Stimulated activated effector memory CD8-positive, alpha-beta T cell treated with anti-CD3 and anti-CD28 coated beads, Interleukin-12 subunit alpha, Interleukin-12 subunit beta, amount 100 ng/mL, for 72 hours (primary cell): Measurements from ENCODE around the gene HMX2.
"Not testable (repeated sequence)": the region's sequence is repeated elsewhere in the genome, so short reads cannot be mapped to it uniquely, and the experiment has no call there.

Experiments used
- ATAC-seq: fragments of 150-1000 bp; cut with Tn5 transposase; 2 replicates; pipeline ENCODE4 v1.10.0; 2021
- DNase-seq, 2 donors: peaks; one replicate each; pipeline ENCODE4 v3.0.0; 2021 to 2022; ENCODE audit warnings: low spot score in 2 of 2
- H3K27ac Mint-ChIP-seq: one replicate; pipeline ENCODE4 v1.8.0; 2022; ENCODE audit warnings: mild to moderate bottlenecking, mixed read lengths
- H3K36me3 Mint-ChIP-seq: one replicate; pipeline ENCODE4 v1.8.0; 2022; ENCODE audit warnings: mild to moderate bottlenecking, mixed read lengths
- H3K4me1 Mint-ChIP-seq: one replicate; pipeline ENCODE4 v1.8.0; 2022; ENCODE audit warnings: mixed read lengths
- H3K4me3 Mint-ChIP-seq: one replicate; pipeline ENCODE4 v1.8.0; 2022; ENCODE audit warnings: mild to moderate bottlenecking, mixed read lengths
- H3K9me3 Mint-ChIP-seq: one replicate; pipeline ENCODE4 v1.8.0; 2022; ENCODE audit warnings: mixed read lengths

The HMX2 gene

DNA sequence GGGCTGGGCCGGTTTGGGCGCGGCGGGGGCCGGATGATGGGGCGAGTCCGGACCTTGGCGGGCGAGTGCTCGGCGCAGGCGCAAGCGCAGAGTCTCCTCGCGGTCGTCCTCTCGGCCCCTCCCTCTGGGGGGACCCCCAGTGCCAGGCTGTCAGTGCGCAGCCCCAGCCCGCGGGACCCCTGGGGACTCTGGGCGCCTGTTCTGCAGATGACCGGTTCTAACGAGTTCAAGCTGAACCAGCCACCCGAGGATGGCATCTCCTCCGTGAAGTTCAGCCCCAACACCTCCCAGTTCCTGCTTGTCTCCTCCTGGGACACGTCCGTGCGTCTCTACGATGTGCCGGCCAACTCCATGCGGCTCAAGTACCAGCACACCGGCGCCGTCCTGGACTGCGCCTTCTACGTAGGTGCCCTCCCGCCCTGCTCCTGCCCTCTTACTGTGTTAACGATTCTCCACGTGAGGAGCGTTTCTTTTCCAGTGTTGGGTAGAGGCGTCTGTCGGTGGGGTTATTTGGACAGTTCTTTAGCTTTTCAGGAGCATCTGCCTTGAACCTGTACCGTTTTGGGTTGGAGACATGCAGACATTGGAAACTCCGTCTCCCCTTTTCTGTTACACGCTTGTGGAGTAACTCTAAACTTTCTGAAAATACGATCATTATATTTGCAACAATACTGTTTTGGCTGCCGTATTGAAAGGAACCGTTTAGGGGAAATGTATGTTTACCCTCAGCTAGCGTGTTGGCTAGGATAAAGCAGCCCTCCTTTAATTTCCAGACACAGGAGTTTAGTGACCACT, 7.0 kb downstream of the HMX2 start:
- ATAC-seq (peak; percentile 62), DNase-seq (peak in 1 of 2 donors; percentile 89)
- H3K4me3 Mint-ChIP-seq, result peak overlapping the region; percentile 99
- H3K27ac Mint-ChIP-seq, result peak overlapping the region; percentile 100
- H3K9me3 Mint-ChIP-seq, result no peaks in the 10 kb centered on the region
- H3K36me3 Mint-ChIP-seq, result peaks cover 70% of the 10 kb centered on the region
- peaks cover 58% of the 10 kb centered on the region for H3K4me1 Mint-ChIP-seq

DNA sequence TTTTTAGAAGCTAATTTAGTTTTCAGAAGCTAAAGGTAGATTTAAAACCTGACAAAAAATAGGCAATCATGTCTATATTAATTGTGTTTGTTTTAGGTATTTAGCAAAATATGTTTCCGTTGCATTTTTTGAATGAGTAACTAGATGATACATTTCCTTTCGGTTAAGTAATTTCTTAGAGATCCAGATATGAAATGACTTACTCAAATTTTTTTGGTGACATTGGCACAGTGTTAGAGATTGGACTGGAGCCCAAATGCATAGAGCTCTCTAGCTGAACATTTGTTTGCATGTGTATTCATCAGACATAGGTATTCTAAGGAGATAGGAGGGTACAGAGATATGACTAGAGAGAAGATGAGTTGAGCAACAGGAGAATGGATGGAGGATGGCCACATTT, 8.1 kb downstream of the HMX2 start:
- Mint-ChIP-seq H3K36me3 (peaks cover 81% of the 10 kb centered on the region), H3K27ac (peak overlapping the region; percentile 1), H3K9me3 (no peaks in the 10 kb centered on the region), H3K4me1 (peaks cover 65% of the 10 kb centered on the region), H3K4me3 (peak overlapping the region; percentile 99)
- ATAC-seq (no peak), DNase-seq (no peak)

DNA sequence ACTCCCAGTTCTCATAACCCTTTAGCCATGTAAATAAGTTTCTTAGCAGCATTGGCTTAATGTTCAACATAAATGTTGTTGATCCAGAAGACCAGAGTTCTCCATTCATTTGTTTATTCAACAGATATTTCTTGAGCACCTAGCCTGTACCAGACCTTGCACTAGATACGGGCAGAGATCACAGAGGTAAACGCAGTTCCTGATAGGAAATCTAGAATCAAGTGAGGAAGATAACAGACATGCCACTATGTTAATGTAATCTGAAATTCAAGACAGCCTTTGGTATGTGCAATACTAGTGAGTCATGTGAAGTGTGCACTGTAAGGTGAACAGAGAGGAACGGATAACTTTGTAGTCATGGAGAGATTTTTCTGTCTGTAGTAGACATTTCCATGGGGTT, 9.3 kb downstream of the HMX2 start:
- H3K4me3 Mint-ChIP-seq, result peak overlapping the region; percentile 99
- DNase-seq (no peak), ATAC-seq (no peak)
- peaks cover 93% of the 10 kb centered on the region for H3K36me3 Mint-ChIP-seq
- H3K9me3 Mint-ChIP-seq, result no peaks in the 10 kb centered on the region
- peak overlapping the region; percentile 1 for H3K27ac Mint-ChIP-seq
- peaks cover 65% of the 10 kb centered on the region for H3K4me1 Mint-ChIP-seq

DNA sequence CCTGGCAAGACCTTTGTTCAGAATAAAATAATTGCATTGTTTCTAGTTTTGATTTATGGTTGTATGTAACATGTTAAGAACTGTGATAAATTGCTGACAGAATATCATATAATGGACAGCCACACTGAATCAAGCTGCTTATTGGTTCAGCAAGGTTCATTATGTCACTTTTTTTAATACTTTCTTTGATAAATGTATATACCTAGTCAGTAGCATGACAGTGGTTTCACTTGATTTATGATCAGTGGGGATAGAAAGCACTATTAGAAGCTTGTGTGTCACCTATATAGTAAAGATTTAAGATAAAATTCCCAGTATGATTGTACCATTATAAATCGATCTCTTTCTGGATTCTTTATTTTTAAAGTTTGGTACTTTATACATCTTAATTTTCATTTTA, 10.7 kb downstream of the HMX2 start:
- H3K4me3 Mint-ChIP-seq, result peak overlapping the region; percentile 99
- DNase-seq (no peak), ATAC-seq (no peak)
- H3K9me3 Mint-ChIP-seq, result no peaks in the 10 kb centered on the region
- peak overlapping the region; percentile 1 for H3K27ac Mint-ChIP-seq
- peaks cover 100% of the 10 kb centered on the region for H3K36me3 Mint-ChIP-seq
- peaks cover 60% of the 10 kb centered on the region for H3K4me1 Mint-ChIP-seq

DNA sequence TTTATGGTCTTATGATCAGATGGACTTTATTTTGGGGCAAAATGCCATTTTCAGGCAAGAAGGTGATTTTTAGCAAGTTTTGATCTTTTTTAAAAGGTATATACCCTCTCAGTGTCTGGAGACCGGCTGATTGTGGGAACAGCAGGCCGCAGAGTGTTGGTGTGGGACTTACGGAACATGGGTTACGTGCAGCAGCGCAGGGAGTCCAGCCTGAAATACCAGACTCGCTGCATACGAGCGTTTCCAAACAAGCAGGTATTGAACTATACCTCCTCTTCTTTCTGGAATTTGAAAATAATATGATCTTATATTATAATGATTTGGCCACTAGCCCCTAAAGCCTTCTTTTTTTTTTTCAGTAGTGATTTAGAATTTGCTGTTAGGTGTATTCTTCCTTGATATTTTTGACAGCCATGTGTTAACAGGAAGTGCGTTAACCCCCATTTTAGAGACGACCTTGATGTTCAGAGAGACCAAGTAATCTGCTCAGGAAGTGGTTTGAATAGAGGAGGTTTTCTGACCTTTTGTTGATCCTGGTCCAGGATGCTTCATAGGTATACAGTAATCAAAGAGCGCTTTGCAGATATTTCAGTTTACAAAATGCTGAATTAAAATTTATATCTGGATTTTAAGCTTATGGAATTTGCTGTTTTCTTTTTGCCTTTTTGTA, 12.5 kb downstream of the HMX2 start:
- H3K4me3 Mint-ChIP-seq, result peak overlapping the region; percentile 99
- ATAC-seq, result peak; percentile 93
- H3K27ac Mint-ChIP-seq, result peak overlapping the region; percentile 77
- no peaks in the 10 kb centered on the region for H3K9me3 Mint-ChIP-seq
- peaks cover 100% of the 10 kb centered on the region for H3K36me3 Mint-ChIP-seq
- DNase-seq, result no peak
- peaks cover 53% of the 10 kb centered on the region for H3K4me1 Mint-ChIP-seq

DNA sequence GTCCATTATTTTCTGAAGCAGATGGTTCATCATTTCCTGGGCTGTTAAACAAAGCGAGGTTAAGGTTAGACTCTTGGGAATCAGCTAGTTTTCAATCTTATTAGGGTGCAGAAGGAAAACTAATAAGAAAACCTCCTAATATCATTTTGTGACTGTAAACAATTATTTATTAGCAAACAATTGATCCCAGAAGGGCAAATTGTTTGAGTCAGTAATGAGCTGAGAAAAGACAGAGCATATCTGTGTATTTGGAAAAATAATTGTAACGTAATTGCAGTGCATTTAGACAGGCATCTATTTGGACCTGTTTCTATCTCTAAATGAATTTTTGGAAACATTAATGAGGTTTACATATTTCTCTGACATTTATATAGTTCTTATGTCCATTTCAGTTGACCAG, 16.4 kb downstream of the HMX2 start:
- no peak overlapping the region for H3K4me3 Mint-ChIP-seq
- no peaks in the 10 kb centered on the region for H3K9me3 Mint-ChIP-seq
- H3K36me3 Mint-ChIP-seq, result peaks cover 100% of the 10 kb centered on the region
- ATAC-seq (no peak), DNase-seq (no peak)
- H3K27ac Mint-ChIP-seq, result no peak overlapping the region
- peaks cover 31% of the 10 kb centered on the region for H3K4me1 Mint-ChIP-seq

DNA sequence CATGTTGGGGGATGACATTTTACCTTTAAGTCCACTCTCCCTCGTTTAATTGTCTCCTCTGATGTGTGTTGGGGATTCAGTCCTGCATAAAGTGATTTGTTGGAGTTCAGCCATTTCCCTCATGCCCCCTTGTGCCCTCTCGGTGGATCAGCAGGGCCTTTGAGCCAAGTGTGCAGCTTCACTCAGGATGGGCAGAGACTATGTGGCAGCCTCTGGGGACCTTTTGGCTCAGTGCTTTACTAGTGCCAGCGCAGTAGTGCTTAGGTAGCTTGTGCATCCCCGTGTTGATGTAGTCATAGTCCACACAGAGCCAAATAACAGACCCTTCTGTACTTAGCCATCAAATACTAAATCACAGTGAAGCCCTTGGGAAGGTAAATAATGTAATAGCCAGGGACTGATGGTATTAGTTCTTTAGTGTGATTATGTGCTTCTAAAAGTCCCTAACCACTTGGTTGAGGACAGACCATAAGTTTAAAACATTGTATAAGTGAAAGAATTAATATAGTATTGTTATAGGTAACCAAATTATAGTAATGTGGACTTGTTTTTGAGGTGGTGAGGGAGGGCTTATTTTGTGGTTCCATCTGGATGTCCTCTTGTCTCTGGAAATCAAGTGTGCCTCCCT, 17.6 kb downstream of the HMX2 start:
- H3K9me3 Mint-ChIP-seq, result no peaks in the 10 kb centered on the region
- H3K4me1 Mint-ChIP-seq, result peaks cover 22% of the 10 kb centered on the region
- H3K4me3 Mint-ChIP-seq, result no peak overlapping the region
- peak overlapping the region; percentile 48 for H3K27ac Mint-ChIP-seq
- ATAC-seq (no peak), DNase-seq (no peak)
- H3K36me3 Mint-ChIP-seq, result peaks cover 100% of the 10 kb centered on the region

DNA sequence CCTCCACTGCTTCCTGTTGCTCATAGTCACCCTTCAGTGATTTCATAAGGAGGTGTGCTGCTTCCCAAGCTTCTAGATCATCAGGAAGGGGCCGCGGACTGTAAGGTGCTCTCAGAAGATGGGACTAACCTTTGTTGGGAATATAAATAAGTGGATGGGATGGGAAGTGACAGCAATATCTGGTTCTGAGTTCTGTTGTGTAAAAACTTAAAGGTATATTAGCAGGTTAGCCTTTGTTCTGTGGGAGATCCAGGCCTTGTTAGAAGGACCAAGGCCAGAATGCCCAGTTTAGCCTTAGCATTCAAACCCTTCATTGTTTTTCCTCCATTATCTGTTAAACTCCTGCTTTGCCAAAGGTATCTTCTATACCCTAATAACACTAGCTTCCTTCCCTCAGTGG, 18.7 kb downstream of the HMX2 start:
- Mint-ChIP-seq H3K36me3 (peaks cover 97% of the 10 kb centered on the region), H3K27ac (no peak overlapping the region), H3K4me1 (peaks cover 17% of the 10 kb centered on the region), H3K9me3 (no peaks in the 10 kb centered on the region), H3K4me3 (no peak overlapping the region)
- no peak for ATAC-seq
- DNase-seq, result no peak

DNA sequence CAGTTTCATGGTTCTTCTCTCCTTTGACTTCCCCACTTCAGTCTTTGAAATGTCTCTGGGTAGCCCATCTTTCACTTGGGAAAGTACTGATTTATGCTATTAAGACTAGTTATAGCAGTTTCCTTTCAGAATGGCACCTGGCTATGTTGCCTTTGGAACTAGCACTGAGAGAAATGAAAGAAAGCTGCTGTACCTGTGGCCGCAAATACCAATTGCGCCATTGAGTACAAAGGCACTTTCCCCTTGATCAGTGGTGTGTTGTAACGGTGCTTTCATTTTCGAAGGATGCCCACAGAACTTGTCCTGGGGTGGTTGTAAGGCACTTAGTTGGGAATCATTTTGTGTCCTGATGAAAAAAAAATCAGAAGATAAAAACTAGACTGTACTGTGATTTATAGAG, 23.0 kb downstream of the HMX2 start:
- no peak for ATAC-seq
- Mint-ChIP-seq H3K9me3 (no peaks in the 10 kb centered on the region), H3K27ac (no peak overlapping the region), H3K36me3 (peaks cover 82% of the 10 kb centered on the region), H3K4me1 (peaks cover 22% of the 10 kb centered on the region), H3K4me3 (no peak overlapping the region)
- no peak for DNase-seq

DNA sequence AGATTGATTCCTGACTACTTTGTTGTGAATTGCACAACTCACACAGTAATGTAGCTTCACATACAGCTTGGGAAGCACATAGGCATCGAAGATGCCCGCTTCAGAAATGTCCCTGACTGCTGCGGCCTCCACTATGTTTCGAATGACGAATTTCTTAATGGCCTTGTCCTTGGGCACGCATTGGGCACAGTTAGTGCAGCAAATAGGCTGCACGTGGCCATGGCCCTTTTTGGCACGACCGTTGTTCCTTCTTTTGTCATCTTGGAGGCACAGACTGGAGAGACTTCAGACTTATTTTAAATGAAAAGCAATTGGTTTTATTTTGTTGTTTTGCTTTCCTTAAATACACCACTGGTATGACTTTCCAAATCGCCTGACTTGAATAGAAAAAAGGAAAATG, 23.7 kb downstream of the HMX2 start:
- not testable (repeated sequence) for ATAC-seq, DNase-seq, H3K4me3 Mint-ChIP-seq, H3K27ac Mint-ChIP-seq, H3K9me3 Mint-ChIP-seq
- H3K4me1 Mint-ChIP-seq, result peaks cover 18% of the 10 kb centered on the region
- peaks cover 75% of the 10 kb centered on the region for H3K36me3 Mint-ChIP-seq

DNA sequence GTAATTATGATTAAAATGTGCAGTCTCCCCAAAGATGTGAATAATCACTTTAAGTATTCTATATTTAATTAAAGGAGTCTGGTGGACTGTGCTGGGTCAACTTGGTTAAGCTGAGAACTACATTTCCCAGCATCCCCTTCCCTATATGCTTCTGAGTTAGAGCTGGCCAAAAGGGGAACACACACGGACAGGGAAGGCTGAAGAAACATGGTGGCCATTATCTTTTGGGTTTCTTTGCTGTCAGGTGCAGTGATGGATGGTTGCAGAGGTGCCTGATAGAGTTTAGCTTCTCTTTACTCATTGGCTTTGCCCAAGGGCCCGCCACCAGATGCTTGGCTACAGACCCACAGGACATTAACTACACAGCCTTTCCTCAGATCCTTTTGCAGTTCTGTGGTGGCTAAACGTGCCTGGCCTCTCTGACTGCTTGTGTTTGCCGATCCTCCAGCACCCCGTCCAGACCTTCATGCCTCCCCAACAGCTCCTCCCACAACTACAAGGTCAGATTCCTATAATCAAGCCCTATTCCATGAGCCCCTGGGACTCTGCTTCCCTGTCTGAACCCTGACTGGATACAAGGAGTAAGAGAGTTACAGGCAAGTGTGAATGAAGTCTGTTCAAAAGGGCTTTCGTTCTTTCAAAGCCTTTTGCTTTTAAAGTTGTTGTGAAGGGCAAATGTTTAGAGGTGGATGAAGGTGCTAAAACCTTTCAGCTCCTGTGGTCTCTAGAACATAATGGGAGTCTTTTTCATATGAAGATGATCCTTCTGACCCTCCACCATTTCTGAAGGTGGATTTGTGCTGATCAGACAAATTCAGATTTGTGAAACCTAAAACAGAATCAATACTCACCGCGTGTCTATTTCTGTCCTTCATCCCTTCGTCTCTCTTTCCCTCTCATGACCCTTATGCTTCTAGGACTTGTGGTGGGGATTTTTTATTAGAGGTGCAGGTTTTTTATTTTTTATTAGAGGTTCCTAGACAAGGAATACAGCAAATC, 27.8 kb downstream of the HMX2 start:
- Mint-ChIP-seq H3K36me3 (peaks cover 49% of the 10 kb centered on the region), H3K27ac (no peak overlapping the region), H3K4me3 (no peak overlapping the region), H3K4me1 (peaks cover 13% of the 10 kb centered on the region), H3K9me3 (no peaks in the 10 kb centered on the region)
- DNase-seq, result no peak
- ATAC-seq, result no peak

DNA sequence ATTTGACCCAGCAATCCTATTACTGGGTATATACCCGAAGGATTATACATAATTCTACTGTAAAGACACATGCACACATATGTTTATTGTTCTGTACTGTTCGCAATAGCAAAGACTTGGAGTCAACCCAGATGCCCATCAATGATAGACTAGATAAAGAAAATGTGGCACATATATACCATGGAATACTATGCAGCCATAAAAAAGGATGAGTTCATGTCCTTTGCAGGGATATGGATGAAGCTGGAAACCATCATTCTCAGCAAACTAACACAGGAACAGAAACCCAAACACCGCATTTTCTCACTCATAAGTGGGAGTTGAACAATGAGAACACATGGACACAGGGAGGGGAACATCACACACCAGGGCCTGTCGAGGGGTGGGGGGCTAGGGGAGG, 30.5 kb downstream of the HMX2 start:
- not testable (repeated sequence) for H3K9me3 Mint-ChIP-seq, H3K27ac Mint-ChIP-seq, ATAC-seq, H3K4me3 Mint-ChIP-seq, DNase-seq
- peaks cover 13% of the 10 kb centered on the region for H3K4me1 Mint-ChIP-seq
- peaks cover 37% of the 10 kb centered on the region for H3K36me3 Mint-ChIP-seq

DNA sequence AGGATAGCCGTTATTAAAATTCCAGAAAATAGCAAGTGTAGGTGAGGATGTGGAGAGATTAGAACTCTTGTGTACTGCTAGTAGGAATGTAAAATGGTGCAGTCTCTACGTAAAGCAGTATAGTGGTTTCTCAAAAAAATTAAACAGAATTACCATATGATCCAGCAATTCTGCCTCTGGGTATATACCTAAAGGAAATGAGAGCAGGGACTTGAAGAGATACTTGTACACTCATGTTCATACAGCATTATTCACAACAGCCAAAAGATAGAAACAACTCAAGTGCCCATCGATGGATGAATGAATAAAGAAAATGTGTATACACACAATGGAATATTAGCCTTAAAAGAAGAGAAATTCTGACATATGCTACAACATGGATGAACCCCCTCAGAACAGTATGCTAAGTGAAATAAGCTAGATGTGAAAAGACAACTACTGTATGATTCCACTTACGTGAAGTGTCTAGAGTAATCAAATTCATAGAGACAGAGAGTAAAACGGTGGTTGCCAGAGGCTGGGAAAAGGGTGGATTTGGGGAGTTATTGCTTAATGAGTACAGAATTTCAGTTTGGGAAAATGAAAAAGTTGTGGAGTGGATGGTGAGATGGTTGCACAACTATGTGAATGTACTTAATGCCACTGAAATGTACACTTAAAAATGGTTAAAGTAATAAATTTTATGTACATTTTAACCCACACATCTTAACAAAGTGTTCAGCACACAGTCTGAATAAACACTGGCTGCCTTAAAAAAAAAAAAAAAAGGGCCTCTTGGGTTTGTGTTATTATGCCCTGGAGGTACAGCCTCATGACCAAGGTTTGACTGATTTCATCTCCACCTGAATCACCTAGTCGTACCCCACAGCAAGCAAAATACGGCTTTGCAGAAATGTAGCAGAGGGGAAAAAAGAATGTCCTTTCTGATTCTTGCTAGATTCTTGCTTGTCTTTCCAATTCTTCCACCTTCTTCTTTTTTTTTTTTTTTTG, 32.5 kb downstream of the HMX2 start:
- ATAC-seq (no peak), DNase-seq (no peak)
- Mint-ChIP-seq H3K36me3 (peaks cover 29% of the 10 kb centered on the region), H3K9me3 (peaks cover 7% of the 10 kb centered on the region), H3K4me3 (no peak overlapping the region), H3K27ac (no peak overlapping the region), H3K4me1 (no peaks in the 10 kb centered on the region)

DNA sequence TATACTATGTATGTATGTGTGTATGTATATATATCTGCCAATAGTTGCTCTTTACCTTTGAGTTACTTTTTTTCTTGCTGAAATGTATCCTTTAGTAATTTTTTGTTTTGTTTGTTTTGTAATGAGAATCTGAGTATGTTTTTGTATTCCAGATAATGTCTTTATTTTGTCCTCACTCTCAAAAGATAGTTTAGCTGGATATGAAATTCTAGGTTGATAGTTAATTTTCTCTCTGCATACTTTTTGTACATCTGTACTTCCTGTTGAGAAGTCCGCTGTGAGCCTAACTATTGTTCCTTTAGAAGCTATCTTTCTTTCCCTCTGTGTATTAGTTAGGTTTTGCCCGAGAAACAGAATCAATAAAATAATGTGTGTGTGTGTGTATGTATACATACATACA, 35.8 kb downstream of the HMX2 start:
- Mint-ChIP-seq H3K27ac (no peak overlapping the region), H3K4me1 (no peaks in the 10 kb centered on the region), H3K9me3 (peaks cover 7% of the 10 kb centered on the region), H3K36me3 (peaks cover 19% of the 10 kb centered on the region), H3K4me3 (no peak overlapping the region)
- DNase-seq (no peak), ATAC-seq (no peak)
